ENCODE results near the gene LRRC70. TPM values are rescaled to one million over a fixed set of nuclear protein-coding genes. Genes with fewer than 3 reads are reported as not detected.

LRRC70 gene
- polyA plus RNA-seq, 1 donor from 2014 or later = 2.2 TPM

DNA sequence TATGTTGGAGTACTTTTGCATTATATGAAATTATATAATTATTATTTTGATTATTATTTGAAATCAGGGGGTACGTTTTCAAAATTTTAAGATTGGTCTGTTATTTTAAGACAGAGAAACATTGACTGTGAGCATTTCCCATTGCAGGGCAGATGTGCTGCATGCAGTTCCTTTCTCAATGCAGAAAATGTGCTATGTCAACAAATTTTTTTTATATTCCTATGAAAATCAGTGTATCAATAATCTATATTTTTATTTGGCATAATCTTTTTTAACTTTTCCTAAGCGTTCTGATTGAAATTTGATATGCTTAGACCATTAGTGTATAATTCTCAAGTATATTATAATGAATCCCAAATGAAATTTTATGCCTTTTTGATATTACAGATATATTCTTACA is 41.8 kb upstream of the LRRC70 start:
- Histone ChIP-seq H3K79me2 (replicated peaks; ENCODE audit: insufficient read depth, low read length) (no peaks in the 10 kb centered on the region), H3K9me2 (ENCODE audit: insufficient read depth, low read length) (no peaks in the 10 kb centered on the region), H3K4me2 (ENCODE audit: low read length) (no peak overlapping the region), H4K20me1 (ENCODE audit: insufficient read depth) (no peaks in the 10 kb centered on the region), H3K9ac (ENCODE audit: low read length) (no peak overlapping the region), H2AFZ (ENCODE audit: low read depth, low read length) (no peak overlapping the region), H3K27ac (ENCODE audit: low read length) (no peak overlapping the region), H3K36me3 (ENCODE audit: insufficient read depth, low read length) (no peaks in the 10 kb centered on the region), H3K9me3 (ENCODE audit: low read length) (no peaks in the 10 kb centered on the region), H3F3A (ENCODE audit: insufficient read depth, low read length, poor library complexity, severe bottlenecking) (no peaks in the 10 kb centered on the region), H3K27me3 (ENCODE audit: insufficient read depth, low read depth, low read length) (no peaks in the 10 kb centered on the region), H3K4me3 (ENCODE audit: low read length) (no peak overlapping the region)
- TF ChIP-seq POLR2AphosphoS5 (IDR thresholded peaks at IDR 0.05) (no peak), RAD21 (conservative IDR thresholded peaks at IDR 0.05) (no peak), REST (IDR thresholded peaks at IDR 0.05; ENCODE audit: borderline replicate concordance) (no peak), EP300 (conservative IDR thresholded peaks at IDR 0.05; ENCODE audit: poor library complexity, severe bottlenecking) (no peak), MXI1 (conservative IDR thresholded peaks at IDR 0.05; ENCODE audit: poor library complexity, severe bottlenecking) (no peak), SMC3 (conservative IDR thresholded peaks at IDR 0.05; ENCODE audit: poor library complexity) (no peak)
- TF ChIP-seq, protein P1, sequence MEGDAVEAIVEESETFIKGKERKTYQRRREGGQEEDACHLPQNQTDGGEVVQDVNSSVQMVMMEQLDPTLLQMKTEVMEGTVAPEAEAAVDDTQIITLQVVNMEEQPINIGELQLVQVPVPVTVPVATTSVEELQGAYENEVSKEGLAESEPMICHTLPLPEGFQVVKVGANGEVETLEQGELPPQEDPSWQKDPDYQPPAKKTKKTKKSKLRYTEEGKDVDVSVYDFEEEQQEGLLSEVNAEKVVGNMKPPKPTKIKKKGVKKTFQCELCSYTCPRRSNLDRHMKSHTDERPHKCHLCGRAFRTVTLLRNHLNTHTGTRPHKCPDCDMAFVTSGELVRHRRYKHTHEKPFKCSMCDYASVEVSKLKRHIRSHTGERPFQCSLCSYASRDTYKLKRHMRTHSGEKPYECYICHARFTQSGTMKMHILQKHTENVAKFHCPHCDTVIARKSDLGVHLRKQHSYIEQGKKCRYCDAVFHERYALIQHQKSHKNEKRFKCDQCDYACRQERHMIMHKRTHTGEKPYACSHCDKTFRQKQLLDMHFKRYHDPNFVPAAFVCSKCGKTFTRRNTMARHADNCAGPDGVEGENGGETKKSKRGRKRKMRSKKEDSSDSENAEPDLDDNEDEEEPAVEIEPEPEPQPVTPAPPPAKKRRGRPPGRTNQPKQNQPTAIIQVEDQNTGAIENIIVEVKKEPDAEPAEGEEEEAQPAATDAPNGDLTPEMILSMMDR (IDR thresholded peaks at IDR 0.05; ENCODE audit: poor library complexity, severe bottlenecking) = no peak

DNA sequence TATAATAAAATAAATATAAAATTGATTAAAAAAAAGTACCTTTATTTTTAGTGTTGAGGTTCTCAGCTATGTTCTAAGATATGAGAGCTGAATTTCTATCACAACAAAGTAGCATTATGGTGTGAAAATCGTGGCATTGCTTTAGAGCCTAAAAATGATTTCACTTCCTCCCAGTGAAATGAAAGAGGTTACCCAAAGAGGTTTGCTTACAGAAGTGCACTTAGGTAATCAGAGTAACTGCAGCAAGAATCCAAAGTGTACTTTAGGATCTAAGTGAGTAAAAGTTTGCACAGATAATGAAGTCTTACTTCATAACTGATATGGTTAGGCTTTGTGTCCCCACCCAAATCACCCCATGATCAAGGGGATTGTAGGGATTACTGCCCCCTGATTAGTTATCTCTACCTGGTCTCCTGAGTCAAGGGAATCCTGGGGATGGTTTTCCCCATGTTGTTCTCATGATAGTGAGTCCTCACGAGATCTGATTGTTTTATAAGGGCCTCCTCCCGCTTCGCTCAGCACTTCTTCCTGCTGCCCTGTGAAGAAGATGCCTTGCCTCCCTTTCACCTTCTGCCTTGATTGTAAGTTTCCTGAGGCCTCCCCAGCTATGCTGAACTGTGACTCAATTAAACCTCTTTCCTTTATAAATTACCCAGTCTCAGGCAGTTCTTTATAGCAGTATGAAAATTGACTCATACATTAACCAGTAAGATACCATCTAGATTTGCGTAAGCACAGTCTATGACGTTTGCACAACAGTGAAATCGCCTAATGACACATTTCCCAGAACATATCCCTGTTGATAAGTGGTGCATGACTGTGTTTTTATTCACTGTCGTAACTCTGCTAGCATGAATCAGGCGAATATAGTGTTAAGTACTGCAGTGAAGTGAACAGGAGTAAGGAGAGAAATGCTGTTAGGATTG is 40.3 kb upstream of the LRRC70 start:
- Histone ChIP-seq H3K27me3 (ENCODE audit: insufficient read depth, low read depth, low read length) (no peaks in the 10 kb centered on the region), H3K4me3 (ENCODE audit: low read length) (no peak overlapping the region), H3K79me2 (replicated peaks; ENCODE audit: insufficient read depth, low read length) (no peaks in the 10 kb centered on the region), H2AFZ (ENCODE audit: low read depth, low read length) (no peak overlapping the region), H3K9me2 (ENCODE audit: insufficient read depth, low read length) (no peaks in the 10 kb centered on the region), H3K36me3 (ENCODE audit: insufficient read depth, low read length) (no peaks in the 10 kb centered on the region), H4K20me1 (ENCODE audit: insufficient read depth) (no peaks in the 10 kb centered on the region), H3K9ac (ENCODE audit: low read length) (no peak overlapping the region), H3K27ac (ENCODE audit: low read length) (no peak overlapping the region), H3F3A (ENCODE audit: insufficient read depth, low read length, poor library complexity, severe bottlenecking) (no peaks in the 10 kb centered on the region), H3K9me3 (ENCODE audit: low read length) (no peaks in the 10 kb centered on the region), H3K4me2 (ENCODE audit: low read length) (no peak overlapping the region)
- TF ChIP-seq RAD21 (conservative IDR thresholded peaks at IDR 0.05) (no peak), MXI1 (conservative IDR thresholded peaks at IDR 0.05; ENCODE audit: poor library complexity, severe bottlenecking) (no peak), SMC3 (conservative IDR thresholded peaks at IDR 0.05; ENCODE audit: poor library complexity) (no peak), TAF1 (IDR thresholded peaks at IDR 0.05; ENCODE audit: low read depth) (no peak), REST (IDR thresholded peaks at IDR 0.05; ENCODE audit: borderline replicate concordance) (no peak), POLR2AphosphoS5 (IDR thresholded peaks at IDR 0.05) (no peak), EZH2 (IDR thresholded peaks at IDR 0.05; ENCODE audit: borderline replicate concordance, insufficient read depth, low read length, poor library complexity, severe bottlenecking) (no peak), EP300 (conservative IDR thresholded peaks at IDR 0.05; ENCODE audit: poor library complexity, severe bottlenecking) (no peak)
- TF ChIP-seq, protein P1 (IDR thresholded peaks at IDR 0.05; ENCODE audit: poor library complexity, severe bottlenecking) = no peak
